ENCODE results near the gene OR51B6.
"Not testable (repeated sequence)": the region's sequence is repeated elsewhere in the genome, so short reads cannot be mapped to it uniquely, and the experiment has no call there.

OR51B6 gene

GRCh38 chr11:5351208-5351607 is at the start of gene OR51B6:
Gene OR51B6, plus strand, starts transcription at chr11:5351508. Its CDS starts 0 bp downstream, at chr11:5351508.
- DNase-seq: no peak
- in situ Hi-C loops (cut with HindIII; ENCODE audit: low pct_ligation_motif_present, low pct_unique_long_range_greater_than_20kb, low sequenced_read_pairs): no loop called here

- in situ Hi-C loops (cut with HindIII; ENCODE audit: low pct_ligation_motif_present, low pct_unique_long_range_greater_than_20kb, low sequenced_read_pairs): no loop called here
- DNase-seq: no peak
Measured at GRCh38 chr11:5301846-5302245, 49.5 kb upstream of the OR51B6 start, which contains the start of gene OR51B4. Gene OR51B4, minus strand, starts transcription at chr11:5301946. Its CDS starts 0 bp downstream, at chr11:5301946.

GRCh38 chr11:5303626-5304025 is 47.7 kb upstream of the OR51B6 start:
- DNase-seq: no peak
- in situ Hi-C loops (cut with HindIII; ENCODE audit: low pct_ligation_motif_present, low pct_unique_long_range_greater_than_20kb, low sequenced_read_pairs): no loop called here

- no peak for DNase-seq
- in situ Hi-C loops (cut with HindIII; ENCODE audit: low pct_ligation_motif_present, low pct_unique_long_range_greater_than_20kb, low sequenced_read_pairs): no loop called here
Measured at GRCh38 chr11:5304046-5304445, 47.3 kb upstream of the OR51B6 start.

GRCh38 chr11:5307256-5308019 is 43.9 kb upstream of the OR51B6 start:
- in situ Hi-C loops (cut with HindIII; ENCODE audit: low pct_ligation_motif_present, low pct_unique_long_range_greater_than_20kb, low sequenced_read_pairs): no loop called here
- no peak for DNase-seq

- in situ Hi-C loops (cut with HindIII; ENCODE audit: low pct_ligation_motif_present, low pct_unique_long_range_greater_than_20kb, low sequenced_read_pairs): no loop called here
- DNase-seq: no peak
Measured at GRCh38 chr11:5310423-5310822, 40.9 kb upstream of the OR51B6 start.

GRCh38 chr11:5313326-5314023 is 37.8 kb upstream of the OR51B6 start:
- in situ Hi-C loops (cut with HindIII; ENCODE audit: low pct_ligation_motif_present, low pct_unique_long_range_greater_than_20kb, low sequenced_read_pairs); DNase-seq: not testable (repeated sequence)

GRCh38 chr11:5317292-5317691 is 34.0 kb upstream of the OR51B6 start:
- DNase-seq: no peak

GRCh38 chr11:5324197-5324596 is 27.1 kb upstream of the OR51B6 start, which contains the start of gene OR51B2:
Gene OR51B2, minus strand, starts transcription at chr11:5324297. Its CDS starts 0 bp downstream, at chr11:5324297.
- DNase-seq: no peak
- in situ Hi-C loops (cut with HindIII; ENCODE audit: low pct_ligation_motif_present, low pct_unique_long_range_greater_than_20kb, low sequenced_read_pairs): no loop called here

More at GRCh38 chr11:5317292-5317691, 34.0 kb upstream of the OR51B6 start:
- in situ Hi-C loops (cut with HindIII; ENCODE audit: low pct_ligation_motif_present, low pct_unique_long_range_greater_than_20kb, low sequenced_read_pairs): no loop called here

GRCh38 chr11:5335170-5335569 is 16.1 kb upstream of the OR51B6 start:
- in situ Hi-C loops (cut with HindIII; ENCODE audit: low pct_ligation_motif_present, low pct_unique_long_range_greater_than_20kb, low sequenced_read_pairs): no loop called here
- DNase-seq: no peak

- in situ Hi-C loops (cut with HindIII; ENCODE audit: low pct_ligation_motif_present, low pct_unique_long_range_greater_than_20kb, low sequenced_read_pairs): no loop called here
- DNase-seq: no peak
Measured at GRCh38 chr11:5336331-5336730, 15.0 kb upstream of the OR51B6 start.

GRCh38 chr11:5337253-5337652 is 14.1 kb upstream of the OR51B6 start:
- DNase-seq; in situ Hi-C loops (cut with HindIII; ENCODE audit: low pct_ligation_motif_present, low pct_unique_long_range_greater_than_20kb, low sequenced_read_pairs): not testable (repeated sequence)

GRCh38 chr11:5339771-5340322 is 11.5 kb upstream of the OR51B6 start:
- in situ Hi-C loops (cut with HindIII; ENCODE audit: low pct_ligation_motif_present, low pct_unique_long_range_greater_than_20kb, low sequenced_read_pairs): no loop called here
- no peak for DNase-seq

GRCh38 chr11:5343474-5344335 is 7.6 kb upstream of the OR51B6 start, which contains the start of gene OR51B5:
Gene OR51B5, minus strand, starts transcription at chr11:5343524. Its CDS starts 0 bp downstream, at chr11:5343524.
- in situ Hi-C loops (cut with HindIII; ENCODE audit: low pct_ligation_motif_present, low pct_unique_long_range_greater_than_20kb, low sequenced_read_pairs): no loop called here
- no peak for DNase-seq

GRCh38 chr11:5345831-5346230 is 5.5 kb upstream of the OR51B6 start:
- no peak for DNase-seq
- in situ Hi-C loops (cut with HindIII; ENCODE audit: low pct_ligation_motif_present, low pct_unique_long_range_greater_than_20kb, low sequenced_read_pairs): no loop called here

- DNase-seq: no peak
- in situ Hi-C loops (cut with HindIII; ENCODE audit: low pct_ligation_motif_present, low pct_unique_long_range_greater_than_20kb, low sequenced_read_pairs): no loop called here
Measured at GRCh38 chr11:5348551-5349194, 2.6 kb upstream of the OR51B6 start.

GRCh38 chr11:5349550-5349949 is 1.8 kb upstream of the OR51B6 start:
- no peak for DNase-seq

GRCh38 chr11:5356031-5356430 is 4.7 kb downstream of the OR51B6 start:
- in situ Hi-C loops (cut with HindIII; ENCODE audit: low pct_ligation_motif_present, low pct_unique_long_range_greater_than_20kb, low sequenced_read_pairs); DNase-seq: not testable (repeated sequence)

More at GRCh38 chr11:5349550-5349949, 1.8 kb upstream of the OR51B6 start:
- in situ Hi-C loops (cut with HindIII; ENCODE audit: low pct_ligation_motif_present, low pct_unique_long_range_greater_than_20kb, low sequenced_read_pairs): no loop called here

Data from ACHN (cell line).